B cell (primary cell): ENCODE data around the gene PHC2. TPM values are rescaled to one million over a fixed set of nuclear protein-coding genes. Genes with fewer than 3 reads are reported as not detected.

Experiments
- ATAC-seq: fragments of 200-7000 bp; cut with Tn5 transposase; one replicate; pipeline ENCODE4 v1.10.0; 2021; ENCODE audit warnings: low read depth, mild to moderate bottlenecking, moderate number of reproducible peaks, moderate library complexity
- CTCF ChIA-PET: fragments of 350-600 bp; sonication (Branson Sonifier 250); formaldehyde crosslinking; loops from one replicate; lab custom pipeline; 2021; ENCODE audit warnings: antibody characterized with exemption, inconsistent platforms; lab: Charles Lee
- POLR2A ChIA-PET: fragments of 350-600 bp; sonication (Branson Sonifier 250); formaldehyde crosslinking; loops from one replicate; lab custom pipeline; 2021; ENCODE audit warnings: antibody characterized with exemption; lab: Charles Lee
- DNase-seq: peaks from one replicate; pipeline ENCODE4 v3.0.0; 2013
- H2AFZ ChIP-seq: 2 replicates; pipeline ENCODE4 v1.6.1; 2012; ENCODE audit warnings: mild to moderate bottlenecking, low read depth, low read length; ENCODE audit not compliant: insufficient read depth, poor library complexity, severe bottlenecking
- H3K27ac ChIP-seq, 2 donors: 1 replicate in 1 of 2; 2 replicates in 1 of 2; pipeline ENCODE4 v1.5.1; 2012 to 2013; ENCODE audit warnings: low read length in 2 of 2, mild to moderate bottlenecking in 2 of 2, moderate library complexity in 1 of 2
- H3K27me3 ChIP-seq, 4 experiments: fragments of 200-600 bp in 1 of 4; sonication (generic) in 1 of 4; replicated peaks in 1 of 4; 1 replicate in 2 of 4; 2 replicates in 2 of 4; pipeline versions ENCODE4 v1.6.1 to v1.7.0; 2013 to 2016; ENCODE audit warnings: low read length in 3 of 4, mild to moderate bottlenecking in 2 of 4, mixed read lengths in 1 of 4, moderate library complexity in 1 of 4; ENCODE audit not compliant: insufficient read depth in 4 of 4, control insufficient read depth in 3 of 4; ENCODE audit errors: control extremely low read depth in 1 of 4
- H3K36me3 ChIP-seq, 2 experiments: replicated peaks in 1 of 2; 1 replicate in 1 of 2; 2 replicates in 1 of 2; pipeline versions ENCODE4 v1.6.1 to v1.7.1; 2013; ENCODE audit warnings: low read length in 1 of 2; ENCODE audit not compliant: insufficient read depth in 2 of 2, control insufficient read depth in 1 of 2; ENCODE audit errors: control extremely low read depth in 1 of 2, extremely low read depth in 1 of 2
- H3K4me1 ChIP-seq, 2 donors: fragments of 200-600 bp in 1 of 2; sonication (generic) in 1 of 2; 1 replicate in 1 of 2; 2 replicates in 1 of 2; pipeline versions ENCODE4 v1.5.1 to v1.6.1; 2013 to 2017; ENCODE audit warnings: low read length in 2 of 2; ENCODE audit not compliant: control insufficient read depth in 2 of 2, insufficient read depth in 2 of 2
- H3K4me2 ChIP-seq: replicated peaks from 2 replicates; pipeline ENCODE3; 2012; ENCODE audit warnings: mild to moderate bottlenecking, low read depth, low read length; ENCODE audit not compliant: poor library complexity, severe bottlenecking
- H3K4me3 ChIP-seq, 5 experiments: fragments of 200-600 bp in 1 of 5; sonication (generic) in 1 of 5; 1 replicate in 3 of 5; 2 replicates in 2 of 5; pipeline versions ENCODE4 v1.5.1 to v1.7.0; 2011 to 2016; ENCODE audit warnings: low read length in 4 of 5, mild to moderate bottlenecking in 4 of 5, low read depth in 2 of 5, control low read depth in 1 of 5, moderate library complexity in 1 of 5; ENCODE audit not compliant: insufficient read depth in 1 of 5; ENCODE audit errors: control extremely low read depth in 1 of 5, extremely low read depth in 1 of 5
- H3K79me2 ChIP-seq: fragments of 200-600 bp; sonication (generic); one replicate; pipeline ENCODE4 v1.6.0; 2016; ENCODE audit warnings: low read length; ENCODE audit not compliant: control insufficient read depth, insufficient read depth
- H3K9ac ChIP-seq: fragments of 200-600 bp; sonication (generic); 2 replicates; pipeline ENCODE4 v1.6.1; 2017; ENCODE audit warnings: mild to moderate bottlenecking, low read length, moderate library complexity
- H3K9me3 ChIP-seq, 3 donors: one replicate each; pipeline versions ENCODE4 v1.6.1 to v1.7.1; 2013; ENCODE audit warnings: low read length in 2 of 3; ENCODE audit not compliant: control insufficient read depth in 2 of 3, insufficient read depth in 1 of 3; ENCODE audit errors: control extremely low read depth in 1 of 3
- H4K20me1 ChIP-seq: 2 replicates; pipeline ENCODE4 v1.6.0; 2012; ENCODE audit warnings: mild to moderate bottlenecking, low read length; ENCODE audit not compliant: insufficient read depth, control insufficient read depth, poor library complexity, severe bottlenecking
- H3K27ac Mint-ChIP-seq: one replicate; pipeline ENCODE4 v1.8.0; 2021; ENCODE audit warnings: mixed read lengths
- H3K27me3 Mint-ChIP-seq: one replicate; pipeline ENCODE4 v1.8.0; 2021; ENCODE audit warnings: mixed read lengths
- H3K4me1 Mint-ChIP-seq: one replicate; pipeline ENCODE4 v1.8.0; 2021; ENCODE audit warnings: mixed read lengths
- H3K4me3 Mint-ChIP-seq: one replicate; pipeline ENCODE4 v1.8.0; 2021; ENCODE audit warnings: mixed read lengths
- H3K9me3 Mint-ChIP-seq: one replicate; pipeline ENCODE4 v1.8.0; 2022; ENCODE audit warnings: mixed read lengths; ENCODE audit not compliant: insufficient read depth
- EZH2 ChIP-seq: IDR thresholded peaks from 2 replicates; pipeline ENCODE4 v1.6.1; 2012; ENCODE audit warnings: borderline replicate concordance, low read depth, mild to moderate bottlenecking, moderate library complexity, low read length; ENCODE audit not compliant: insufficient read depth, poor library complexity, severe bottlenecking
- WGBS: methylation state at CpG from one replicate; pipeline ENCODE4 v1.1.5; 2013; ENCODE audit warnings: missing lambda C conversion rate; ENCODE audit not compliant: insufficient coverage; 5-methylcytosine and 5-hydroxymethylcytosine counted together
- intact Hi-C: fragments of 100-400 bp; cut with micrococcal nuclease; formaldehyde crosslinking; loops from one replicate; pipeline ENCODE4 v1.10.0; 2022
- polyA plus RNA-seq: library from polyadenylated mRNA; depleted of rRNA; stranded (reverse); fragments of >200 nt; gene quantifications from 2 replicates; pipeline ENCODE4 v1.2.3, GENCODE V29; 2012
- total RNA-seq, 2 donors: library from RNA; stranded (reverse); fragments of 120-200 nt in 1 of 2; gene quantifications; 1 replicate in 1 of 2; 2 replicates in 1 of 2; pipeline versions ENCODE4 v1.2.3 to v1.2.4, GENCODE V29; 2013 to 2022
- TF ChIP-seq, protein P1 (sequence below): fragments of 200-600 bp; IDR thresholded peaks from one replicate; pipeline ENCODE4 v1.8.0; 2022; ENCODE audit warnings: antibody characterized with exemption, mild to moderate bottlenecking

Gene PHC2
- total and polyA plus RNA-seq, 2 donors (not counting 1 experiment from before 2014, with no cell fraction given) = 23.1 to 23.4 TPM

DNA sequence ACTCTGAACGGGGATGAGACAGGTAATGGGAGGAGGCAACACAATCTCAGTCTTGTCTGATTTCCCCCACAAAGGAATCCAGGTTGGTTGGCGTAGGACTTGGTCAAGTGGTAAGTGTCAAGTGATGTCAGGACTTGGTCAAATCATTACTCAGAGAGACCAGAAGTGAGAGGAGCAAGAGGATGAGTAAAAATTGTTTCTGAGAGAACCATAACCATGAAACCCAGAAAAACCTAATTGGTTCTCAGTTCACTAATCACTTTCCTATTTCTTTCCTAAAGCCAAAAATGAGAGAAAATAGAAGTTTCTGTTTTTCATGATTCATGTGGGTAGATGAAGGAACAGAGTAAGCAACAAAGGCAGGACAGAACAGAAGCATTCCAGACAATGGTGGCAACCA is 5.0 kb downstream of the PHC2 start:
- POLR2A ChIA-PET = no interaction called here
- no peaks in the 10 kb centered on the region for H3K9me3 Mint-ChIP-seq
- Histone ChIP-seq H3K9me3 (peaks cover 0 to 1% (median 0%) of the 10 kb centered on the region in 3 donors), H3K9ac (no peak overlapping the region), H3K4me3 (no peak overlapping the region), H3K4me1 (peaks cover 7% of the 10 kb centered on the region in 2 donors), H3K36me3 (no peaks in the 10 kb centered on the region), H3K4me2 (no peak overlapping the region), H2AFZ (no peak overlapping the region), H3K27me3 (peaks cover 2 to 25% (median 11%) of the 10 kb centered on the region in 4 experiments), H3K27ac (no peak overlapping the region), H3K79me2 (no peaks in the 10 kb centered on the region), H4K20me1 (no peaks in the 10 kb centered on the region)
- ATAC-seq (no peak), DNase-seq (no peak)
- no peak overlapping the region for H3K4me3 Mint-ChIP-seq
- WGBS = 33% methylated on average over 1 of the region's 2 CpGs
- intact Hi-C loops = no loop called here
- H3K27ac Mint-ChIP-seq = no peak overlapping the region
- peaks cover 26% of the 10 kb centered on the region for H3K27me3 Mint-ChIP-seq
- CTCF ChIA-PET = no interaction called here
- H3K4me1 Mint-ChIP-seq = no peaks in the 10 kb centered on the region
- TF ChIP-seq EZH2 = no peak
- TF ChIP-seq, protein P1, sequence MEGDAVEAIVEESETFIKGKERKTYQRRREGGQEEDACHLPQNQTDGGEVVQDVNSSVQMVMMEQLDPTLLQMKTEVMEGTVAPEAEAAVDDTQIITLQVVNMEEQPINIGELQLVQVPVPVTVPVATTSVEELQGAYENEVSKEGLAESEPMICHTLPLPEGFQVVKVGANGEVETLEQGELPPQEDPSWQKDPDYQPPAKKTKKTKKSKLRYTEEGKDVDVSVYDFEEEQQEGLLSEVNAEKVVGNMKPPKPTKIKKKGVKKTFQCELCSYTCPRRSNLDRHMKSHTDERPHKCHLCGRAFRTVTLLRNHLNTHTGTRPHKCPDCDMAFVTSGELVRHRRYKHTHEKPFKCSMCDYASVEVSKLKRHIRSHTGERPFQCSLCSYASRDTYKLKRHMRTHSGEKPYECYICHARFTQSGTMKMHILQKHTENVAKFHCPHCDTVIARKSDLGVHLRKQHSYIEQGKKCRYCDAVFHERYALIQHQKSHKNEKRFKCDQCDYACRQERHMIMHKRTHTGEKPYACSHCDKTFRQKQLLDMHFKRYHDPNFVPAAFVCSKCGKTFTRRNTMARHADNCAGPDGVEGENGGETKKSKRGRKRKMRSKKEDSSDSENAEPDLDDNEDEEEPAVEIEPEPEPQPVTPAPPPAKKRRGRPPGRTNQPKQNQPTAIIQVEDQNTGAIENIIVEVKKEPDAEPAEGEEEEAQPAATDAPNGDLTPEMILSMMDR = no peak

GRCh38 chr1:33424610-33425009 is 6.3 kb downstream of the PHC2 start:
- peaks cover 0 to 1% (median 0%) of the 10 kb centered on the region in 3 donors for H3K9me3 ChIP-seq
- intact Hi-C loops = no loop called here
- ChIA-PET POLR2A (no interaction called here), CTCF (interaction anchor here (0.6 kb wide), 1 partner anchor 34 kb away, joined by 5 read pairs; no protein-coding TSS in a partner anchor)
- no peak overlapping the region for H2AFZ ChIP-seq
- WGBS = 88% methylated on average over 1 of the region's 2 CpGs
- H3K36me3 ChIP-seq = no peaks in the 10 kb centered on the region
- H4K20me1 ChIP-seq = no peaks in the 10 kb centered on the region
- H3K9ac ChIP-seq = no peak overlapping the region
- no peak for TF ChIP-seq EZH2
- TF ChIP-seq, protein P1 = no peak
- H3K27ac Mint-ChIP-seq = no peak overlapping the region
- no peak overlapping the region for H3K27ac ChIP-seq
- no peaks in the 10 kb centered on the region for H3K79me2 ChIP-seq
- H3K27me3 ChIP-seq = peaks cover 2 to 16% (median 5%) of the 10 kb centered on the region in 4 experiments
- H3K4me3 ChIP-seq = no peak overlapping the region
- no peak overlapping the region for H3K4me3 Mint-ChIP-seq
- H3K4me1 ChIP-seq = no peaks in the 10 kb centered on the region
- no peaks in the 10 kb centered on the region for H3K4me1 Mint-ChIP-seq
- DNase-seq (no peak), ATAC-seq (no peak)
- peaks cover 32% of the 10 kb centered on the region for H3K27me3 Mint-ChIP-seq
- no peaks in the 10 kb centered on the region for H3K9me3 Mint-ChIP-seq
- no peak overlapping the region for H3K4me2 ChIP-seq
